ENCODE measurements around the gene MGAT5.

Gene MGAT5

GRCh38 chr2:134433979-134434378, 180.1 kb downstream of the MGAT5 start:
- Histone ChIP-seq H3K9me3 (ENCODE audit: control insufficient read depth, low read length) (no peaks in the 10 kb centered on the region), H3K36me3 (ENCODE audit: control insufficient read depth, insufficient read depth, low read length) (no peaks in the 10 kb centered on the region), H3K4me2 (ENCODE audit: low read length) (no peak overlapping the region), H3K27ac (no peak overlapping the region), H3K4me3 (ENCODE audit: low read depth, low read length) (no peak overlapping the region), H2AFZ (no peak overlapping the region), H3K79me2 (no peaks in the 10 kb centered on the region), H3K27me3 (ENCODE audit: control insufficient read depth, insufficient read depth, low read length) (no peaks in the 10 kb centered on the region), H3K9ac (no peak overlapping the region), H3K4me1 (no peaks in the 10 kb centered on the region)
- TF ChIP-seq, protein P1, sequence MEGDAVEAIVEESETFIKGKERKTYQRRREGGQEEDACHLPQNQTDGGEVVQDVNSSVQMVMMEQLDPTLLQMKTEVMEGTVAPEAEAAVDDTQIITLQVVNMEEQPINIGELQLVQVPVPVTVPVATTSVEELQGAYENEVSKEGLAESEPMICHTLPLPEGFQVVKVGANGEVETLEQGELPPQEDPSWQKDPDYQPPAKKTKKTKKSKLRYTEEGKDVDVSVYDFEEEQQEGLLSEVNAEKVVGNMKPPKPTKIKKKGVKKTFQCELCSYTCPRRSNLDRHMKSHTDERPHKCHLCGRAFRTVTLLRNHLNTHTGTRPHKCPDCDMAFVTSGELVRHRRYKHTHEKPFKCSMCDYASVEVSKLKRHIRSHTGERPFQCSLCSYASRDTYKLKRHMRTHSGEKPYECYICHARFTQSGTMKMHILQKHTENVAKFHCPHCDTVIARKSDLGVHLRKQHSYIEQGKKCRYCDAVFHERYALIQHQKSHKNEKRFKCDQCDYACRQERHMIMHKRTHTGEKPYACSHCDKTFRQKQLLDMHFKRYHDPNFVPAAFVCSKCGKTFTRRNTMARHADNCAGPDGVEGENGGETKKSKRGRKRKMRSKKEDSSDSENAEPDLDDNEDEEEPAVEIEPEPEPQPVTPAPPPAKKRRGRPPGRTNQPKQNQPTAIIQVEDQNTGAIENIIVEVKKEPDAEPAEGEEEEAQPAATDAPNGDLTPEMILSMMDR (IDR thresholded peaks at IDR 0.05): no peak

DNA sequence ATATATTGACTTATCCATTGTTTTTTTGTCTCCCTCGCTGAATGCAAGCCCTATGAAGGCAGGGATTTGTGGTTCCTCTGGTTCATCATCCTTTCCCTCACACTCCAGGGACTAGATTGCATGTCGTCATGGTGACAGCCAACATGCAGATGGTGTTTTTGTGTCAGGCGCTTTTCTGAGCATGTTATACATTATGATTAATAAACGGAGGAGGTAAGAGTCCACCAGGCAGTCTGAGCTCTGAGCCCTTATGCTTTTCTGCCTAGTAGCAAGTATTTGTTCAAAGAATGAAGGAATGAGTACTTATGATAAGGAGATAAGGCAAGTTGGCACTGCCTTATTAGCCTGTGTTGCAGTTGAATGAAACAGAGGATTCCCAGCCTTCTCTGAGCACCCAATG, 181.6 kb downstream of the MGAT5 start:
- Histone ChIP-seq H3K4me1 (no peaks in the 10 kb centered on the region), H3K36me3 (ENCODE audit: control insufficient read depth, insufficient read depth, low read length) (no peaks in the 10 kb centered on the region), H3K79me2 (no peaks in the 10 kb centered on the region), H3K9ac (no peak overlapping the region), H3K4me2 (ENCODE audit: low read length) (no peak overlapping the region), H3K27me3 (ENCODE audit: control insufficient read depth, insufficient read depth, low read length) (no peaks in the 10 kb centered on the region), H3K27ac (no peak overlapping the region), H3K4me3 (ENCODE audit: low read depth, low read length) (no peak overlapping the region), H2AFZ (no peak overlapping the region), H3K9me3 (ENCODE audit: control insufficient read depth, low read length) (no peaks in the 10 kb centered on the region)
- TF ChIP-seq, protein P1 (IDR thresholded peaks at IDR 0.05): no peak

- Histone ChIP-seq H3K4me2 (ENCODE audit: low read length) (no peak overlapping the region), H3K79me2 (no peaks in the 10 kb centered on the region), H2AFZ (no peak overlapping the region), H3K9me3 (ENCODE audit: control insufficient read depth, low read length) (no peaks in the 10 kb centered on the region), H3K9ac (no peak overlapping the region), H3K36me3 (ENCODE audit: control insufficient read depth, insufficient read depth, low read length) (no peaks in the 10 kb centered on the region), H3K4me1 (no peaks in the 10 kb centered on the region), H3K4me3 (ENCODE audit: low read depth, low read length) (no peak overlapping the region), H3K27ac (no peak overlapping the region), H3K27me3 (ENCODE audit: control insufficient read depth, insufficient read depth, low read length) (no peaks in the 10 kb centered on the region)
- TF ChIP-seq, protein P1 (IDR thresholded peaks at IDR 0.05): no peak
Observed at GRCh38 chr2:134435936-134436335, 182.1 kb downstream of the MGAT5 start.

DNA sequence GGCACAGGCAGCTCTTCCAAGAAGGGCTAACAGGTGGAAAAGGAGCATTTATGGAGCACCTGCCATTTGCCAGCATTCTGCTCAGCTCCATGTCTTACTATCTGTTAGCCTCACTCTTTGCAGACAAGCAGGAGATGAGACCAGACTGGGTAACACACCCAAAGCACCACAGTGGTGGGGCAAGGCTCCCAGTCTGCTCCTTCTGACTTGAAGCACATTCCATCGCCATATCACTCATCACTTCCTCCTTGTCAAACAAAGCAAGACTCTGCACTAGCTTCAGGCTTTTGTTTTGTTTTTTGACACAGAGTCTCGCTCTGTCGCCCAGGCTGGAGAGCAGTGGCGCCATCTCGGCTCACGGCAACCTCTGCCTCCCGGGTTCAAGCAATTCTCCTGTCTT, 182.8 kb downstream of the MGAT5 start:
- H3K4me3 ChIP-seq (ENCODE audit: low read depth, low read length): no peak overlapping the region
- no peak overlapping the region for H3K4me2 ChIP-seq (ENCODE audit: low read length)
- TF ChIP-seq, protein P1 (IDR thresholded peaks at IDR 0.05): no peak
- H3K27ac ChIP-seq: no peak overlapping the region
- H3K27me3 ChIP-seq (ENCODE audit: control insufficient read depth, insufficient read depth, low read length): no peaks in the 10 kb centered on the region
- no peaks in the 10 kb centered on the region for H3K9me3 ChIP-seq (ENCODE audit: control insufficient read depth, low read length)
- H3K9ac ChIP-seq: no peak overlapping the region
- H3K36me3 ChIP-seq (ENCODE audit: control insufficient read depth, insufficient read depth, low read length): no peaks in the 10 kb centered on the region
- H3K4me1 ChIP-seq: no peaks in the 10 kb centered on the region
- H2AFZ ChIP-seq: no peak overlapping the region
- H3K79me2 ChIP-seq: no peaks in the 10 kb centered on the region

GRCh38 chr2:134438371-134438770, 184.5 kb downstream of the MGAT5 start:
- Histone ChIP-seq H3K27ac (no peak overlapping the region), H3K9me3 (ENCODE audit: control insufficient read depth, low read length) (no peaks in the 10 kb centered on the region), H3K4me3 (ENCODE audit: low read depth, low read length) (no peak overlapping the region), H2AFZ (no peak overlapping the region), H3K36me3 (ENCODE audit: control insufficient read depth, insufficient read depth, low read length) (no peaks in the 10 kb centered on the region), H3K9ac (no peak overlapping the region), H3K4me2 (ENCODE audit: low read length) (no peak overlapping the region), H3K79me2 (no peaks in the 10 kb centered on the region), H3K4me1 (no peaks in the 10 kb centered on the region), H3K27me3 (ENCODE audit: control insufficient read depth, insufficient read depth, low read length) (no peaks in the 10 kb centered on the region)
- TF ChIP-seq, protein P1 (IDR thresholded peaks at IDR 0.05): no peak

Measured in parathyroid adenoma (tissue), 2 donors.